NCI-H1092 (cell line): Measurements from ENCODE around the gene DNAJC7.
A peak's percentile ranks its signal among the peaks of the same experiment; 100 is the strongest.
"Not testable (repeated sequence)": the region's sequence is repeated elsewhere in the genome, so short reads cannot be mapped to it uniquely, and the experiment has no call there.

Experiments used
- DNase-seq: peaks from one replicate; lab custom pipeline; 2025; lab: John Stamatoyannopoulos, UW

DNAJC7 gene

GRCh38 chr17:42041619-42042018 is 24.4 kb upstream of the DNAJC7 start:
- no peak for DNase-seq

DNA sequence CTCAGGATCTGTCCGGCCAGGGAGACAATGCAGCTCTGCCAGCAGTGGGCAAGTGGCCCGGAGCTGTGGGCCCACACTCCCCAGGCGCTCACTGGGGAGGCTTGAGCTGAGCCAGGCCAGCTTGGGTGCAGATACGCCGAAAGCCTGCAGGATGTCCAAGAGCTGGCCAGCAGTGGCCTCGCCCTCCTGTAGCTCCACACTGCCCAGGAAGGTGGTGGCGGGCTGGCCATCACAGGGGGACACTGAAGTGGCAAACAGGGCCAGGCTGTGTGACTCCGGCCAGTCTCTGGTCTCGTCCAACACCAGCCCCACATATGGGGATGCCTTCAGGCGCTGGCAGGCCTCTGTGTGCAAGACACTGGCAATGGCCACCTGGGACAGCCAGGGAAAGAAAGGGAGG is 23.6 kb upstream of the DNAJC7 start:
- DNase-seq = no peak

GRCh38 chr17:42039794-42040763 is 22.8 kb upstream of the DNAJC7 start:
- no peak for DNase-seq

GRCh38 chr17:42038221-42038973 is 21.2 kb upstream of the DNAJC7 start:
- DNase-seq = no peak

- DNase-seq = no peak
Observed at GRCh38 chr17:42034059-42034458, 16.8 kb upstream of the DNAJC7 start.

- no peak for DNase-seq
Observed at GRCh38 chr17:42031584-42031983, 14.3 kb upstream of the DNAJC7 start.

DNA sequence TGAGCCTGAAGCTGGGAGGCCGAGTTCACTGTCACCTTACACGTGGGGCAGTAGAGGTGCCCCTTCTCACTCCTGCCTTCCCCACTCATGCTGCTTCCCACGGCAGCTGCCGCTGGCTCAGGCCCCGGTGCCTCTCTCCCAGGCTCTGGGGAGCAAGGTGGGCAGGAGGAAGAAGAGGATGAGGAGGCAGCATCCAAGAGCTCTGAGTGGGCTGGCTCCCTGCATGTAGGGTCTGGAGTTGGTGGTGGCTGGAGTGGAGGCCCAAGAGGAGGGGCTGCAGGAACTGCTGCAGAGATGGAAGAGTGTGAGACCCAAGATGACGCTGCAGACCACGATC is 11.5 kb upstream of the DNAJC7 start:
- no peak for DNase-seq

DNA sequence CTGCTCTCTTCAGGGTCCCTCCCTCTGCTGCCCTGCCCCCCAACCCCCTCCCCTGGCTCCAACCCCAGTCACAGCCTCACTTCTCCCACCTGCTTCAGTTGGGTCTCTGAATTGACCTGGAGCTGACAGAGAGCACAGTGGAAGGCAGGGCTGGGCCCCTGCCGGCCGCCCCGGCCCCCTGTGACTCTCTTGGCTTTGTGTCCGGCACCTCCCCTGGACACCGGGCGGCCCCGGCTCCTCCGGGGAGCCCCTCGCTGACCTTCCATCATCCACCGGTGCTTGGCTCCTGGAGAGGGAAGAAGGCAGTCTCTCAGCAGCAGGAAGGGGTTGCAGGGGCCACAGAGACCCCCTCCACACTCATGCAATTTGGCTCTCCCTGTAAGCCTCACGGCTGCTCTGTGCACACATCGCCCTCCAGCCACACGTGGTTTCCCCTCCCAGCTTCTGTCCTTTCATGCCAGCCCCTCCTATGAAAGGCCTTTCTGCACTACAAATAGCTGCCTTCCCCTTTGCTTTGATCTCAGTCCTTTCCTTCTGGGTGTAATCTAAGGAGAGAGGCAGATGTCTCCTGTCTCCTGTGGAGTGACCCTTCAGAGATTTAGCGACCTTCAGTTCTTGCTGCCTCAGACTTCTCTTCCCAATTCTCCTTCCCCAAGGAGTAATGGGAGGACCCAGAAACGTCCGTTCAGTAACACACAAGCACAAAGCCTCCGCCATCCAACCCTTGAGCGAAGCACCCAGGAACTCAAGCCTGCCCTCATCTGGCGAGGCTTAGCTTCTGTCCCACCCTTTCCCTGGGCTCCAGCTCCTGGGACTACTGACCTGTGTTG is 10.9 kb upstream of the DNAJC7 start:
- DNase-seq = no peak

DNA sequence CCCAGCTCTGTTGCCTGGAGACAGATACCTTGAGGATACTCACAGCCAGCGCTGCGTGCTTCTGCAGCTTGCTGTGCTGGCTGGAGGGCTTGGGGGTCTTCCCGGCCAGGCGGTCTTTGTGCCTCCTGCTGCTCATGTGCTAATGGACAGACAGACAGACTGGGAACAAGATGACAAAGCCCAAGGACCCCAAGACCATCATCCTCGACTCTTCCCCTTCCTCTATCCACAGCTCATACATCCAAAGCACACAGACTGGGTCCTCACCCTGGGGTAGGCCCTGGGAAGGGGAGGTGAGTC is 10.3 kb upstream of the DNAJC7 start:
- no peak for DNase-seq

GRCh38 chr17:42026857-42027589 is 9.8 kb upstream of the DNAJC7 start:
- no peak for DNase-seq

GRCh38 chr17:42025936-42026335 is 8.7 kb upstream of the DNAJC7 start:
- no peak for DNase-seq

GRCh38 chr17:42025191-42025579 is 7.9 kb upstream of the DNAJC7 start:
- no peak for DNase-seq

GRCh38 chr17:42023524-42024349 is 6.5 kb upstream of the DNAJC7 start:
- DNase-seq = no peak

- not testable (repeated sequence) for DNase-seq
Observed at GRCh38 chr17:42020845-42021244, 3.6 kb upstream of the DNAJC7 start.

GRCh38 chr17:42019509-42020404 is 2.5 kb upstream of the DNAJC7 start, which contains the start of gene NKIRAS2:
TSS of gene NKIRAS2 (plus strand) at chr17:42020090. CDS start at chr17:42021578, 1,488 bp downstream.
- DNase-seq = peak; percentile 80

DNA sequence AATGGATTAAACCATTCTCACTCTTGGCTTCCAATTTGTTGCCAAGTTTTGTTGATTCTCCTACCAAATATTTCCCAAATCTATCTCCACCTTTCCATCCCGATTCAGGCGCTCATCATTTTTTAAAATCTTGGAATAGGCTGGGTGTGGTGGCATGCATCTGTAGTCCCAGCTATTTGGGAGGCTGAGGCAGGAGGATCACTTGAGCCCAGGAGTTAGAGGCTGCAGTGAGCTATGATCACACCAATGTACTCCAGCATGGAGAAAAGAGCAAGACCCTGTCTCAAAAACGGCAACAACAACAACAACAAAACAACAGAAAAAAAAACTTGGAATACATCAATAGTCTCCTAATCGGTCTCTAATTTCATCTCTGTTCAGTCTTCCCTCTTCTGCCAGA is 1.7 kb upstream of the DNAJC7 start:
- no peak for DNase-seq

GRCh38 chr17:42018339-42018738 is 1.1 kb upstream of the DNAJC7 start:
- no peak for DNase-seq

DNA sequence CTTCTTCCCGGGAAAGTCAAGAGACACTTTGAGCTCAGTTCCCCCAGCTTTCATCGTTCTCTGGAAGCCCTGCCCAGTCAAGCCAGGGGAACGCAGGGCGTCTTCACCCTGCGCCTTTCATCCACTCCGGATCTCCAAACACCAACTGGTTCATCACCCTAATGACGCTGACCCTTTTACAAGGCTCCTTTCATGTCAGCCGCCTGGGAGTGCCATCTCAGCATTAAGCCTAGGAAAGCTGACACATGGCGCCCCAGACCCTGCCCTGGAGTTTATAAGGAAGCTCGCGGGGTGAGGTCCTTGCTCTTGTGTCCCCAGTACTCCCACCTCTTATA is 594 bp upstream of the DNAJC7 start:
- DNase-seq = no peak

DNA sequence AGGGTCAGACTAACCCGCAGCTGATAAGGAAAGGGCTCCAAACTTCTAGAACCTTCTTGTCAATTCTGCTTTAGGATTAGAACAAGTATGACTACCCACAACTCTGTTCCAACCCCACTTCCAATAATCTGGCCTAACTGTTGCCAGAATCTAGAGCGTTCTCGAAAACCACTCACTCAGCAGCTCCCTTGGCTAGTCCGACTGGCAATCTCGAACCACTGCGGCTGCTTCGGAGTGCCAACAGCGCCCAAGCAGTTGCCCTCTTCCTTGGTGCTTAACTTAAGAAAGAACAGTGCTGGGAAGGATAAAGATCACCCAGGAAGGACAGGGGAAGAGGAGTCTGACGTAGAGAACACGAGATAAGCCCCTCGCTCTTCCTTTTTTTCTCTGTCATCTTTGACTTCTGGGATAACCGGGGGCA is 818 bp downstream of the DNAJC7 start:
- DNase-seq = no peak

GRCh38 chr17:42013740-42014139 is 3.5 kb downstream of the DNAJC7 start:
- not testable (repeated sequence) for DNase-seq
